ENCODE results near the gene MFGE8.

The MFGE8 gene

GRCh38 chr15:88863412-88863811, 49.8 kb downstream of the MFGE8 start:
- no peaks in the 10 kb centered on the region for H3K27me3 ChIP-seq (ENCODE audit: insufficient read depth, poor library complexity, severe bottlenecking)
- TF ChIP-seq REST (IDR thresholded peaks at IDR 0.05; ENCODE audit: insufficient replicate concordance, low read depth) (no peak), GABPA (IDR thresholded peaks at IDR 0.05; ENCODE audit: low read depth) (no peak), POLR2AphosphoS5 (IDR thresholded peaks at IDR 0.05; ENCODE audit: low read depth) (no peak), CTCF (IDR thresholded peaks at IDR 0.05; ENCODE audit: insufficient read depth, low read length) (no peak), SPI1 (IDR thresholded peaks at IDR 0.05; ENCODE audit: borderline replicate concordance, low read depth) (no peak)
- no peak overlapping the region for H3K4me3 ChIP-seq (replicated peaks; ENCODE audit: insufficient read depth, low read length)
- DNase-seq (ENCODE audit: low read depth in 1 of 2, low spot score in 1 of 2) = no peak
- no peak overlapping the region for H3K27ac ChIP-seq (replicated peaks)

- TF ChIP-seq REST (IDR thresholded peaks at IDR 0.05; ENCODE audit: insufficient replicate concordance, low read depth) = no peak
- TF ChIP-seq POLR2AphosphoS5 (IDR thresholded peaks at IDR 0.05; ENCODE audit: low read depth) = no peak
- TF ChIP-seq CTCF (IDR thresholded peaks at IDR 0.05; ENCODE audit: insufficient read depth, low read length) = no peak
- TF ChIP-seq SPI1 (IDR thresholded peaks at IDR 0.05; ENCODE audit: borderline replicate concordance, low read depth) = no peak
- TF ChIP-seq GABPA (IDR thresholded peaks at IDR 0.05; ENCODE audit: low read depth) = no peak
- no peak overlapping the region for H3K4me3 ChIP-seq (replicated peaks; ENCODE audit: insufficient read depth, low read length)
- DNase-seq (ENCODE audit: low read depth in 1 of 2, low spot score in 1 of 2) = no peak
- no peaks in the 10 kb centered on the region for H3K27me3 ChIP-seq (ENCODE audit: insufficient read depth, poor library complexity, severe bottlenecking)
- no peak overlapping the region for H3K27ac ChIP-seq (replicated peaks)
These were observed 53.0 kb downstream of the MFGE8 start for GRCh38 chr15:88860212-88860611.

- Histone ChIP-seq H3K27ac (replicated peaks) (no peak overlapping the region), H3K27me3 (ENCODE audit: insufficient read depth, poor library complexity, severe bottlenecking) (no peaks in the 10 kb centered on the region), H3K4me3 (replicated peaks; ENCODE audit: insufficient read depth, low read length) (no peak overlapping the region)
- no peak for DNase-seq (ENCODE audit: low read depth in 1 of 2, low spot score in 1 of 2)
- TF ChIP-seq POLR2AphosphoS5 (IDR thresholded peaks at IDR 0.05; ENCODE audit: low read depth) (no peak), SPI1 (IDR thresholded peaks at IDR 0.05; ENCODE audit: borderline replicate concordance, low read depth) (no peak), CTCF (IDR thresholded peaks at IDR 0.05; ENCODE audit: insufficient read depth, low read length) (no peak), REST (IDR thresholded peaks at IDR 0.05; ENCODE audit: insufficient replicate concordance, low read depth) (no peak), GABPA (IDR thresholded peaks at IDR 0.05; ENCODE audit: low read depth) (no peak)
These were observed 53.6 kb downstream of the MFGE8 start for GRCh38 chr15:88859550-88859949.

Data from HL-60 (cell line).